K562 (cell line): ENCODE results near the gene PSMB11. TPM values are rescaled to one million over a fixed set of nuclear protein-coding genes. Genes with fewer than 3 reads are reported as not detected.

ENCODE experiments used
- BRD9 ChIP-seq: fragments of 450-650 bp; IDR thresholded peaks from 2 replicates; pipeline ENCODE4 v1.6.1; 2018; ENCODE audit warnings: low read depth; ENCODE audit not compliant: partially characterized antibody
- HMG20B ChIP-seq: fragments of 250-450 bp; sonication (Bioruptor Pico); IDR thresholded peaks from 2 replicates; pipeline ENCODE4 v1.5.0; 2021; ENCODE audit warnings: mild to moderate bottlenecking
- HNRNPLL ChIP-seq: fragments of 200-400 bp; formaldehyde crosslinking; IDR thresholded peaks from 2 replicates; pipeline ENCODE4 v1.6.1; 2017; ENCODE audit warnings: low read length, low read depth, mild to moderate bottlenecking; ENCODE audit not compliant: poor library complexity, severe bottlenecking
- MTA1 ChIP-seq: fragments of 450-650 bp; IDR thresholded peaks from 2 replicates; pipeline ENCODE4 v1.6.1; 2017; ENCODE audit warnings: borderline replicate concordance
- NBN ChIP-seq: fragments of 450-650 bp; IDR thresholded peaks from 2 replicates; pipeline ENCODE4 v1.6.1; 2016; ENCODE audit warnings: low read depth, mild to moderate bottlenecking
- POLR2G ChIP-seq: fragments of 200-400 bp; formaldehyde crosslinking; IDR thresholded peaks from 2 replicates; pipeline ENCODE4 v1.6.1; 2017; ENCODE audit warnings: low read depth, mild to moderate bottlenecking, antibody characterized with exemption, low read length, moderate library complexity
- POLR2H ChIP-seq: IDR thresholded peaks from 2 replicates; pipeline ENCODE4 v1.6.1; 2016; ENCODE audit warnings: missing genetic modification characterization, low read depth, mild to moderate bottlenecking, control low read depth, missing compliant biosample characterization, moderate library complexity
- YY1 ChIP-seq, 3 experiments: IDR thresholded peaks; 2 replicates each; pipeline ENCODE4 v1.6.1; 2011; ENCODE audit warnings: low read length in 2 of 3, mild to moderate bottlenecking in 2 of 3, moderate library complexity in 2 of 3, borderline replicate concordance in 1 of 3, control low read depth in 1 of 3, low read depth in 1 of 3; ENCODE audit not compliant: insufficient read depth in 3 of 3, insufficient replicate concordance in 2 of 3, control insufficient read depth in 1 of 3, insufficient read length in 1 of 3; ENCODE audit errors: extremely low read depth in 1 of 3
- ZNF766 ChIP-seq: fragments of 200-800 bp; sonication (Bioruptor generic); conservative IDR thresholded peaks from 2 replicates; pipeline ENCODE4 v1.6.1; 2016; ENCODE audit warnings: missing genetic modification characterization, missing compliant biosample characterization
- polyA plus RNA-seq, 8 experiments: library from polyadenylated mRNA; depleted of rRNA in 4 of 8; stranded (reverse) in 5 of 8; unstranded in 3 of 8; fragments of >200 nt; fragmentation: Nextera tagmentation in 2 of 8; fragmentation: Illumina TruSeq in 1 of 8; extraction: Ambion mirVana in 2 of 8; extraction: Trizol in 1 of 8; gene quantifications; 2 replicates each; pipeline versions ENCODE4 v1.2.1 to v1.2.3, GENCODE V29; 2011 to 2014; ENCODE audit warnings: inconsistent platforms in 1 of 8, missing spikeins in 1 of 8
- total RNA-seq, 7 experiments: library from RNA; depleted of rRNA in 6 of 7; stranded (reverse); fragments of >200 nt in 6 of 7; fragmentation: Illumina TruSeq in 2 of 7; extraction: Trizol in 2 of 7; gene quantifications; 2 replicates each; pipeline versions ENCODE4 v1.2.1 to v1.2.3, GENCODE V29; 2011 to 2021; ENCODE audit warnings: low replicate concordance in 1 of 7
- TF ChIP-seq, protein P1 (sequence below): fragments of 250-450 bp; sonication (Bioruptor Pico); IDR thresholded peaks from 2 replicates; pipeline ENCODE4 v1.9.0; 2021; ENCODE audit warnings: mild to moderate bottlenecking, inconsistent platforms
- TF ChIP-seq, protein P2 (sequence below), 2 experiments: IDR thresholded peaks; 2 replicates each; pipeline ENCODE4 v1.6.1; 2011; ENCODE audit warnings: borderline replicate concordance in 1 of 2, control low read depth in 1 of 2, low read depth in 1 of 2, low read length in 1 of 2, mild to moderate bottlenecking in 1 of 2, mixed read lengths in 1 of 2, moderate library complexity in 1 of 2; ENCODE audit not compliant: insufficient read depth in 1 of 2, insufficient read length in 1 of 2, poor library complexity in 1 of 2, severe bottlenecking in 1 of 2; ENCODE audit errors: extremely low read depth in 1 of 2
- TF ChIP-seq, protein P3 (sequence below): fragments of 450-650 bp; formaldehyde crosslinking; conservative IDR thresholded peaks from 2 replicates; pipeline ENCODE4 v1.4.0; 2022; ENCODE audit warnings: mild to moderate bottlenecking, missing genetic modification characterization
- TF ChIP-seq, protein P4 (sequence below), 2 experiments: fragments of 200-800 bp in 1 of 2; sonication (Bioruptor generic) in 1 of 2; sonication (generic) in 1 of 2; formaldehyde crosslinking in 1 of 2; IDR thresholded peaks in 1 of 2; conservative IDR thresholded peaks in 1 of 2; 2 replicates each; pipeline versions ENCODE4 v1.5.0 to v1.6.1; 2016 to 2020; ENCODE audit warnings: missing compliant biosample characterization in 1 of 2, missing genetic modification characterization in 1 of 2, missing genetic modification reagents in 1 of 2
- TF ChIP-seq, protein P5 (sequence below): fragments of 450-650 bp; IDR thresholded peaks from 2 replicates; pipeline ENCODE4 v1.6.1; 2016; ENCODE audit warnings: low read depth, mild to moderate bottlenecking, moderate library complexity
- TF ChIP-seq, protein P6 (sequence below): sonication (generic); formaldehyde crosslinking; IDR thresholded peaks from 2 replicates; pipeline ENCODE4 v1.8.0; 2022; ENCODE audit warnings: missing genetic modification reagents, mild to moderate bottlenecking, borderline replicate concordance

Gene PSMB11
- total and polyA plus RNA-seq, 9 of the 15 experiments (the other 6 are each of a cell fraction or from before 2014, with no cell fraction given) = not detected

DNA sequence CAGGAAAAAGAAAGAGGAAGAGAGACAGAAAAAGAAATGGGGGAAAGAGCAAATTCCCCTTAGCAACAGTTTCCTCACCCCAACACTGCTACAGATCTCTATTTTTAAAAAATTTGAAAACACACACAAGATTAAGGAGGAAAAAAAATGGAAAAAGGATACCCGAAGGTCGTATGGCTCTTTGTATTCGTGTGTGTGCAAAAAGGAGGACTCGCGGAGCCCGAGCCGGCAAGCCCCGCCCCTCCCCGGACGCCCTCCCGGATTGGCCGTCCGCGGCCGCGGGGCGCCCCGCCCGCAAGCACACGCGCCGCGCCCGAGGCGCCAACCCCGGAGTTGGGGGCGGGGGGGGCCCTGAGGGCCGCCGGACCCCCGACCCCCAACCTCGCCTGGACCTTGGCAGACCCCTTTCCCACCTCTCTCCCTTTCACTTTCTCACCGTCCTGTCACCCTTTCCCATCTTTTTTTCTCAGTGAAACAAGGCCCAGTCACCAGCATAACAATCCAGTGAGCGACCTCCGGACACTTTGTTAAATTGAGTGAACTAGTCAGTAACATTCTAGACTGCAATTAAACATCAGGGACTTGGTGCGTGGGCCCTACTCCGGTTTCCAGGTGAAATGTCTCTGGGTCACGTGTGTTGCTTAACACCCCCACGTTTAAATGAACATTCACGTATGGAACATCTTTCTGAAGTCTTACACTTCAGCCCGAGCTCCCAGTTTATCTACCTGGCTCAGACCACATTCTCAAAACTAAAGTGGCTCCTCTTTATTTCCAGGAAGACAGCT is 31.9 kb upstream of the PSMB11 start, which contains the start of gene C14orf93 (continued):
- peak; percentile 82 for TF ChIP-seq POLR2G
- peak; percentile 92 for TF ChIP-seq POLR2H (tag)
- TF ChIP-seq, protein P1, sequence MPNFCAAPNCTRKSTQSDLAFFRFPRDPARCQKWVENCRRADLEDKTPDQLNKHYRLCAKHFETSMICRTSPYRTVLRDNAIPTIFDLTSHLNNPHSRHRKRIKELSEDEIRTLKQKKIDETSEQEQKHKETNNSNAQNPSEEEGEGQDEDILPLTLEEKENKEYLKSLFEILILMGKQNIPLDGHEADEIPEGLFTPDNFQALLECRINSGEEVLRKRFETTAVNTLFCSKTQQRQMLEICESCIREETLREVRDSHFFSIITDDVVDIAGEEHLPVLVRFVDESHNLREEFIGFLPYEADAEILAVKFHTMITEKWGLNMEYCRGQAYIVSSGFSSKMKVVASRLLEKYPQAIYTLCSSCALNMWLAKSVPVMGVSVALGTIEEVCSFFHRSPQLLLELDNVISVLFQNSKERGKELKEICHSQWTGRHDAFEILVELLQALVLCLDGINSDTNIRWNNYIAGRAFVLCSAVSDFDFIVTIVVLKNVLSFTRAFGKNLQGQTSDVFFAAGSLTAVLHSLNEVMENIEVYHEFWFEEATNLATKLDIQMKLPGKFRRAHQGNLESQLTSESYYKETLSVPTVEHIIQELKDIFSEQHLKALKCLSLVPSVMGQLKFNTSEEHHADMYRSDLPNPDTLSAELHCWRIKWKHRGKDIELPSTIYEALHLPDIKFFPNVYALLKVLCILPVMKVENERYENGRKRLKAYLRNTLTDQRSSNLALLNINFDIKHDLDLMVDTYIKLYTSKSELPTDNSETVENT = 0 out of 2 replicates have a peak, but pooled peaks have one; percentile 31
- TF ChIP-seq BRD9 = peak; percentile 83
- TF ChIP-seq, protein P2, sequence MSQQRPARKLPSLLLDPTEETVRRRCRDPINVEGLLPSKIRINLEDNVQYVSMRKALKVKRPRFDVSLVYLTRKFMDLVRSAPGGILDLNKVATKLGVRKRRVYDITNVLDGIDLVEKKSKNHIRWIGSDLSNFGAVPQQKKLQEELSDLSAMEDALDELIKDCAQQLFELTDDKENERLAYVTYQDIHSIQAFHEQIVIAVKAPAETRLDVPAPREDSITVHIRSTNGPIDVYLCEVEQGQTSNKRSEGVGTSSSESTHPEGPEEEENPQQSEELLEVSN (IDR thresholded peaks at IDR 0.05; ENCODE audit: borderline replicate concordance in 1 of 2, extremely low read depth in 1 of 2, insufficient read depth in 1 of 2, insufficient read length in 1 of 2, low read depth in 1 of 2, low read length in 1 of 2, poor library complexity in 1 of 2, severe bottlenecking in 1 of 2) = peak; percentile 69 to 94
- TF ChIP-seq, protein P3, sequence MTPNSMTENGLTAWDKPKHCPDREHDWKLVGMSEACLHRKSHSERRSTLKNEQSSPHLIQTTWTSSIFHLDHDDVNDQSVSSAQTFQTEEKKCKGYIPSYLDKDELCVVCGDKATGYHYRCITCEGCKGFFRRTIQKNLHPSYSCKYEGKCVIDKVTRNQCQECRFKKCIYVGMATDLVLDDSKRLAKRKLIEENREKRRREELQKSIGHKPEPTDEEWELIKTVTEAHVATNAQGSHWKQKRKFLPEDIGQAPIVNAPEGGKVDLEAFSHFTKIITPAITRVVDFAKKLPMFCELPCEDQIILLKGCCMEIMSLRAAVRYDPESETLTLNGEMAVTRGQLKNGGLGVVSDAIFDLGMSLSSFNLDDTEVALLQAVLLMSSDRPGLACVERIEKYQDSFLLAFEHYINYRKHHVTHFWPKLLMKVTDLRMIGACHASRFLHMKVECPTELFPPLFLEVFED (CRISPR knock-in tag) = 0 out of 2 replicates have a peak, but pooled peaks have one; percentile 65
- TF ChIP-seq, protein P4, sequence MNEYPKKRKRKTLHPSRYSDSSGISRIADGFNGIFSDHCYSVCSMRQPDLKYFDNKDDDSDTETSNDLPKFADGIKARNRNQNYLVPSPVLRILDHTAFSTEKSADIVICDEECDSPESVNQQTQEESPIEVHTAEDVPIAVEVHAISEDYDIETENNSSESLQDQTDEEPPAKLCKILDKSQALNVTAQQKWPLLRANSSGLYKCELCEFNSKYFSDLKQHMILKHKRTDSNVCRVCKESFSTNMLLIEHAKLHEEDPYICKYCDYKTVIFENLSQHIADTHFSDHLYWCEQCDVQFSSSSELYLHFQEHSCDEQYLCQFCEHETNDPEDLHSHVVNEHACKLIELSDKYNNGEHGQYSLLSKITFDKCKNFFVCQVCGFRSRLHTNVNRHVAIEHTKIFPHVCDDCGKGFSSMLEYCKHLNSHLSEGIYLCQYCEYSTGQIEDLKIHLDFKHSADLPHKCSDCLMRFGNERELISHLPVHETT (CRISPR knock-in tag; conservative IDR thresholded peaks at IDR 0.05 in 1 of 2, IDR thresholded peaks at IDR 0.05 in 1 of 2) = peak in 1 of 2 experiments; percentile 37; a peak in 2 of 4 replicates
- no peak for TF ChIP-seq HMG20B (CRISPR knock-in tag)
- TF ChIP-seq, protein P5, sequence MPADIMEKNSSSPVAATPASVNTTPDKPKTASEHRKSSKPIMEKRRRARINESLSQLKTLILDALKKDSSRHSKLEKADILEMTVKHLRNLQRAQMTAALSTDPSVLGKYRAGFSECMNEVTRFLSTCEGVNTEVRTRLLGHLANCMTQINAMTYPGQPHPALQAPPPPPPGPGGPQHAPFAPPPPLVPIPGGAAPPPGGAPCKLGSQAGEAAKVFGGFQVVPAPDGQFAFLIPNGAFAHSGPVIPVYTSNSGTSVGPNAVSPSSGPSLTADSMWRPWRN = peak; percentile 55; the same call in 1 of the 2 replicates
- peak; percentile 12 for TF ChIP-seq NBN
- 0 out of 2 replicates have a peak, but pooled peaks have one; percentile 22 for TF ChIP-seq ZNF766 (CRISPR knock-in tag)
- TF ChIP-seq YY1 (IDR thresholded peaks at IDR 0.05; ENCODE audit: borderline replicate concordance in 1 of 3, control insufficient read depth in 1 of 3, extremely low read depth in 1 of 3, insufficient read depth in 3 of 3, insufficient read length in 1 of 3, insufficient replicate concordance in 2 of 3, low read depth in 1 of 3, low read length in 2 of 3) = peak in 1 of 3 experiments; percentile 54
- TF ChIP-seq MTA1 = no peak
- peak; percentile 37 for TF ChIP-seq HNRNPLL
- TF ChIP-seq, protein P6, sequence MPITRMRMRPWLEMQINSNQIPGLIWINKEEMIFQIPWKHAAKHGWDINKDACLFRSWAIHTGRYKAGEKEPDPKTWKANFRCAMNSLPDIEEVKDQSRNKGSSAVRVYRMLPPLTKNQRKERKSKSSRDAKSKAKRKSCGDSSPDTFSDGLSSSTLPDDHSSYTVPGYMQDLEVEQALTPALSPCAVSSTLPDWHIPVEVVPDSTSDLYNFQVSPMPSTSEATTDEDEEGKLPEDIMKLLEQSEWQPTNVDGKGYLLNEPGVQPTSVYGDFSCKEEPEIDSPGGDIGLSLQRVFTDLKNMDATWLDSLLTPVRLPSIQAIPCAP (CRISPR knock-in tag) = no peak
